HG03521 (cell line): ENCODE results near the gene FBXL16.
"Not testable (repeated sequence)": the region's sequence is repeated elsewhere in the genome, so short reads cannot be mapped to it uniquely, and the experiment has no call there.

ENCODE experiments used
- ATAC-seq: cut with Tn5 transposase; IDR thresholded peaks from one replicate; pipeline ENCODE4 v1.9.1; 2021; ENCODE audit warnings: mild to moderate bottlenecking, moderate library complexity; ENCODE audit not compliant: unreplicated experiment

The FBXL16 gene

DNA sequence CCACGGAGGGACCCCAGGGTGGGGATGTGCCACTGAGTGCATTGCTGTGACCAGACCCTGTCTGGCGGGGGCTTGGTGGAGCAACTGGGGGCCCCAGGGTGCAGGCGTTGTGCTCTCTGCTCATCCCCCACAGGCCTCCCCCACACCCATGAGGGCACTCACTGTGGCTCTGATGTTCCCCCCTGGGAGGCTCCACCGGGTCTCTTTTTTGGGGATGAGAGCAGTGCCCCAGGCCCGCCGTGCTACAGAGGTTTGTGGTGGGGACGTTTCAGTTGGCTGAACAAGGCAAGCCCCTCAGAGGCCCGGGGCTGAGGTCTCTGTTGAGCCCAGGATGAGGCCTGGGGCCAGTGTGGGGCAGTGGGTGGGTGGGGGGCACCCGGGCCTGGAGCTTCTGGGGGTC is 18.1 kb upstream of the FBXL16 start:
- no peak for ATAC-seq

- ATAC-seq, result no peak
Observed at GRCh38 chr16:722835-723633, 17.4 kb upstream of the FBXL16 start.

- ATAC-seq, result no peak
Observed at GRCh38 chr16:721765-722540, 16.4 kb upstream of the FBXL16 start.

DNA sequence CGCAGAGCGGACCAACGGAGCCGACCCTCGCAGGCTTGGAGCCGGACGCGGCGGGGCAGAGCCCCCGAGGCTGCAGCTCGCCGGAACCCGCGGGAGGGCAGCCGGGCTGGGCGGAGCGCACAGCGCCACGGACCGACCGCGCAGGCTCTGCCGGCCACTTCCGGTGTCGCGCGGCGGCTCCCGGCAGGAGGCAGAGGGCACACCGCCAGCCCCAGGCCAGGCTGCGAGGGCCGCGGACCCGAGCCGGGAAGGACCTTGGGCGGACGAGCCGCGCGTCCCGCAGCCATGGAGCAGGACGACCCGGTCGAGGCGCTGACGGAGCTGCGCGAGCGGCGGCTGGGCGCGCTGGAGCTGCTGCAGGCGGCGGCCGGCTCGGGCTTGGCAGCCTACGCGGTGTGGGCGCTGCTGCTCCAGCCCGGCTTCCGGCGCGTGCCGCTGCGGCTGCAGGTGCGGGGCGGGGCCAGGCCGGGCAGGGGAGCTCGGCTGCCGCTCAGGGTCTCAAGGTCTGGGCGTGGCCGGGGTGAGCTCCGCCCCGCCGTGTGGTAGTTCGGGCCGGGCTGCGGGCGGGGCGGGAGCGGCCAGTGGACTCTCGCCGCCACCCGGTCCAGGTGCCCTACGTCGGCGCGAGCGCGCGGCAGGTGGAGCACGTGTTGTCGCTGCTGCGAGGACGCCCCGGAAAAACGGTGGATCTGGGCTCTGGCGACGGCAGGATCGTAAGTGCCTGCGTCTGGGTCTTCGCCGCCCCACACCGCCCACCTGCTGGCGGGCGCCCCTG is 15.6 kb upstream of the FBXL16 start, which contains the start of gene ANTKMT:
ANTKMT (plus strand) TSS at position 157 of the 775 bp plus-strand sequence; CDS start at position 286, 129 bp downstream.
- ATAC-seq, result peak; percentile 61

- peak; percentile 5 for ATAC-seq
Observed at GRCh38 chr16:720447-720989, 14.9 kb upstream of the FBXL16 start.

- no peak for ATAC-seq
Observed at GRCh38 chr16:719815-720446, 14.3 kb upstream of the FBXL16 start.

GRCh38 chr16:718922-719321 is 13.3 kb upstream of the FBXL16 start:
- ATAC-seq, result no peak

DNA sequence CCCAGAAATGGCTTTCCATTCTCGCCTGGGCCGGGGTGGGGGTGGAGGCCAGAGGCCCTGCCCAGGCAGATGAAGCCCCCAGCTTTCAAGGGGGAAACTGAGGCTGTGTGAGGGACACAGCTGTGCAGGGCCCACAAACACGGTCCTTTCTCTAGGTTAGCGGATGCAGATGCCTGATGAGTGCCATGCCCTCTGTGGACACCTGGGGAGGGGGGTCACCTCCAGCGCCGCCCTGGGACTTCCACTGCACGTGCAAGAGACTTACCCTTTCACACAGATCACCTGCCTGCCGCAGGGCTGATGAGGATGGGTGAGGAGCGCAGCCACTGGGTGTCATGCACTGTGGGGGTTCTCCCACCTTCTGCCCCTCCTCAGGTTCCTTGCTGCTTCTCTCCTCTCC is 12.8 kb upstream of the FBXL16 start:
- ATAC-seq, result no peak

GRCh38 chr16:717450-718245 is 12.0 kb upstream of the FBXL16 start:
- ATAC-seq, result no peak

- no peak for ATAC-seq
Observed at GRCh38 chr16:716768-717325, 11.2 kb upstream of the FBXL16 start.

- ATAC-seq, result no peak
Observed at GRCh38 chr16:716200-716568, 10.6 kb upstream of the FBXL16 start.

- ATAC-seq, result no peak
Observed at GRCh38 chr16:715477-716199, 10.0 kb upstream of the FBXL16 start.

DNA sequence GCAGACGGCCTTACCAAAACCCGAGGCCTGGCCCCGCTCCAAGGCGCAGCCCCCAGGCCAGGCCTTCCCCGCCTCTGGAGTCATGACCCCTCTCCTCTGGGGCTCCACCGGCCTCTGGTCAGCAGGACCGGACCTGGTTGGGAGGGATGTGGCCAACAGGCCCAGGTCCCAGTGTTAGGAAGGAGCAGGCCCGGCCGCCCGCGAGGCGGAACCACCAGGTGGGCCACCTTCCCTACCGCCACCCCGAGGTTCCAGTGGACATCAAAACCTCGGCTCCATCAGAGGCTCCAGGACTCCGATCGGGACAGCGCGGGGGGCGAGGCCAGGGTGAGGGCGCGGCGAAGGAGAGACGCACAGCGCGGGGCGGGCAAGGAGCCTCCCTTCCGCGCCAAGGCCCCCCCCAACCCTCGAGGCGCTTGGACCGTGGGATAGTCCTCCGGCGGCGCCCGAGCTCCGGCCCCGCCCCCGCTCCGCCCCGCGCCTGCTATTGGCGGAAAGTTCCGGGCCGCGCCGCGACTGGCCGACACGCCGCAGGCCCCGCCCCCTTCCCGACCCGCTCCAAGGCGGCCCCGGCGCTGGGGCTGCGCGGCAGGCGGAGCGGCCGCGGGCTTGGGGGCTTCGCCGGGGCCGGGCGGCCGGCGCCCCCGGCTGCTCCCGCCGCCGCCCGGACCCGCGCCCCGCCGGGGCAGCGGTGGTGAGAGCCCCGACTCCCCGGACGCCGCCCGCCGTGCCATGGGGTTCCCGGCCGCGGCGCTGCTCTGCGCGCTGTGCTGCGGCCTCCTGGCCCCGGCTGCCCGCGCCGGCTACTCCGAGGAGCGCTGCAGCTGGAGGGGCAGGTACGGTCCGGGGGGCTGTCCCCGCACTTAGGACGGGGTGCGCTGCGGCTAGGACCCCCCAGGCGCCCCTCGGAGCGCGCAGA is 9.2 kb upstream of the FBXL16 start, which contains the start of gene METRN:
METRN (plus strand) TSS at position 561 of the 919 bp plus-strand sequence; CDS start at position 733, 172 bp downstream.
- peak; percentile 74 for ATAC-seq

DNA sequence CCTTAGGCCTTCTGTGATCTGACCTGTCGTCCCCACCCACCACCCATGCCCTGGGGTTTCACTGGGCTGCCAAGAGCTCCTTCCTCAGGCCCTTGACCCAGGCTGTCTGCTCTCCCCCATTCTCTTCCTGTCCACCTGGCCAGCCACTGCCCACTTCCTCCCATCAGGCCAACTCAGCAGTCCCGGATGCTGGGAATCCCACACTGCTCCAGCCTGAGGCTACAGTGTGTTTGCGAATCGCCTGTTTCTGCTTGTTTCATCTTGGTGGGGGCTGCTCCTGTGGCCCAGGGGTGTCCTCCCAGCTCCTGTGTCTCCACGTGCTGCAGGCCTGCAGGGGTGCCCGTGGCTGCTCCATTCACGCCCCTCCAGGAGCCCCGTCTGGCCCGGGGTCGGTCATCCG is 8.5 kb upstream of the FBXL16 start:
- ATAC-seq, result no peak

DNA sequence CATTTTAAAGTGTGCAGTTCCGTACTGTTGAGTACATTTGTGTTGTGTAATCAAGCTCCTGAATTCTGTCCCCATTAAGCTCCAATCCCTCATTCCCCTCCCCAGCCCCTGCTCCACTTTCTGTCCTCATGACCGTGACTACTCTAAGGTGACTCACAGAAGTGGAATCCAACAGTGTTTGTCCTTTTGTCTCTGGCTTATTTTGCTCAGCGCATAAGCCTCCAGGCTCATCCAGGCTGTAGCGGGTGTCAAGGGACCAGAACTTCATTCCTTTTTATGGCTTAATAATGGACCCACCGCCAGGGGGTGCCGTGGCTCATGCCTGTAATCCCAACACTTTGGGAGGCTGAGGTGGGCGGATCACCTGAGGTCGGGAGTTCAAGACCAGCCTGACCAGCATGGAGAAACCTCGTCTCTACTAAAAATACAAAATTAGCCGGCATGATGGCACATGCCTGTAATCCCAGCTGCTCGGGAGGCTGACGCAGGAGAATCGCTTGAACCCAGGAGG is 7.2 kb upstream of the FBXL16 start:
- not testable (repeated sequence) for ATAC-seq

DNA sequence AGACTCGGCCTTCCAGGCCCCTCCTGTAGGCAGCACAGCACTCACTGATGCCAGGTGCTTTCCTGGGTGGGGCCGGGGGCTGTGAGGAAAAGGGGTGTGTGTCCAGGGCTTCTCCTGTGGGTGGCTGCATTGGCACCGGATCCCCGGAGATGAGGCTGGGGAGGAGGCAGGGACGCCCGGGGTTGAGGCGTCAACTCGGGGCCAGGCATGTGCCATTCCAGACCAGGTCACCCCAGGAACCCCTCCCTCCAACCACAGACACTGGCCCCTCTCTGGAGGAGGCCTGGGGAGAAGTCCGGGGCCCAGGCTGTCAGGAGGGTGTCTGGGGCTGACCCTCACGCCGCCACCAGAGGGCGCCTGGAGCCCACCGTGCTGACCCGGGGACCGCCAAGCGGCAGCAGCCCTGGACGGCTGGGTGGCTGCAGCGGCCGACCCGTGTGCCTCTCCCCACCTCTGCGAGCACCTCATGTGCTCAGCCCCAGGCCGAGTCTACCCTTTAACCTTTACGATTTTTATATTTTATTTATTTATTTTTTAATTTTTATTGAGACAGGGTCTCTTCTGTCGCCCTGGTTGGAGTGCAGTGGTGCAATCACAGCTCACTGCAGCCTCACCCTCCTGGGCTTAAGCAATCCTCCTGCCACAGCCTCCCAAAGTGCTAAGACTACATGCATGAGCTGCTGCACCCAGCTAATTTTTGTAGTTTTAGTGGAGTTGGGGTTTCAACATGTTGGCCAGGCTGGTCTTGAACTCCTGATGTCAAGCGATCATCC is 6.1 kb upstream of the FBXL16 start:
- no peak for ATAC-seq

DNA sequence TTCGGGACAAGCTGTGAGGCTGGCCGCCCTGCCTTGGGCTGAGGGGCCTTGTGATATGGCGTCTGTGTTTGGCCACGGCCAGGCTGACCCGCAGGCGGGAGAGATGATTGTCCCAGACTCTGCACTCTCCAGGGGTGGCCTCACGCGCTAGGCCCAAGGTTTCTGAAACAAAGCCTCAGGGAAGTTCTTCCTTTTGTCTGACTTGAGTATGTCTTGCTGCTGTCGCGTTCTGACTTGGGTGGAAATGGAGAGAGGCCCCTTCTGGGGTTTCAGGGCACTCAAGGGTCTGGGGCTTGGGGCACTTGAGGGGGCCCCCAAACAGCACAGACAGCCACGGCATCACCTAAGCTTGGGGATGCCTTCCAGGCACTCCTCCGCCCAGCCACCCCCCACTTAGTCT is 5.5 kb upstream of the FBXL16 start:
- no peak for ATAC-seq
